Activated CD4-positive, alpha-beta T cell treated with anti-CD3 and anti-CD28 coated beads for 4 hours (primary cell): ENCODE measurements around the gene CLCN1.
A peak's percentile ranks its signal among the peaks of the same experiment; 100 is the strongest.

ENCODE experiments used
- DNase-seq, 2 donors: peaks; one replicate each; pipeline ENCODE4 v3.0.0-alpha.2; 2020

CLCN1 gene

GRCh38 chr7:143296686-143297085, 19.2 kb upstream of the CLCN1 start:
- DNase-seq, result no peak

GRCh38 chr7:143299346-143299745, 16.6 kb upstream of the CLCN1 start:
- DNase-seq, result no peak

- DNase-seq, result peak; percentile 59 to 73
Observed at GRCh38 chr7:143299840-143300239, 16.1 kb upstream of the CLCN1 start.

GRCh38 chr7:143300959-143301935, 14.7 kb upstream of the CLCN1 start:
- DNase-seq, result no peak

GRCh38 chr7:143303733-143304132, 12.2 kb upstream of the CLCN1 start:
- DNase-seq, result no peak

- DNase-seq, result no peak
Observed at GRCh38 chr7:143304938-143305337, 11.0 kb upstream of the CLCN1 start.

- peak; percentile 61 to 71 for DNase-seq
Observed at GRCh38 chr7:143305423-143306070, 10.4 kb upstream of the CLCN1 start.

- no peak for DNase-seq
Observed at GRCh38 chr7:143308632-143309031, 7.3 kb upstream of the CLCN1 start.

GRCh38 chr7:143314127-143314526, 1.8 kb upstream of the CLCN1 start:
- no peak for DNase-seq

- no peak for DNase-seq
Observed at GRCh38 chr7:143316492-143316891, 581 bp downstream of the CLCN1 start.

GRCh38 chr7:143318661-143319060, 2.8 kb downstream of the CLCN1 start:
- no peak for DNase-seq

GRCh38 chr7:143320620-143321019, 4.7 kb downstream of the CLCN1 start:
- DNase-seq, result no peak

GRCh38 chr7:143321242-143321641, 5.3 kb downstream of the CLCN1 start:
- DNase-seq, result no peak

- no peak for DNase-seq
Observed at GRCh38 chr7:143321734-143322133, 5.8 kb downstream of the CLCN1 start.

GRCh38 chr7:143322760-143323633, 7.1 kb downstream of the CLCN1 start:
- DNase-seq, result no peak

- DNase-seq, result no peak
Observed at GRCh38 chr7:143323653-143324052, 7.7 kb downstream of the CLCN1 start.

GRCh38 chr7:143325240-143325639, 9.3 kb downstream of the CLCN1 start:
- DNase-seq, result no peak

GRCh38 chr7:143327903-143328302, 12.0 kb downstream of the CLCN1 start:
- DNase-seq, result no peak

- DNase-seq, result no peak
Observed at GRCh38 chr7:143329471-143330170, 13.7 kb downstream of the CLCN1 start.

- no peak for DNase-seq
Observed at GRCh38 chr7:143331179-143331801, 15.4 kb downstream of the CLCN1 start.

- no peak for DNase-seq
Observed at GRCh38 chr7:143334244-143334643, 18.3 kb downstream of the CLCN1 start.

GRCh38 chr7:143337216-143337615, 21.3 kb downstream of the CLCN1 start:
- DNase-seq, result no peak
